ENCODE measurements around the gene ACVR1.
A peak's percentile ranks its signal among the peaks of the same experiment; 100 is the strongest.
"Not testable (repeated sequence)": the region's sequence is repeated elsewhere in the genome, so short reads cannot be mapped to it uniquely, and the experiment has no call there.

The ACVR1 gene

GRCh38 chr2:157830696-157831570 is 45.2 kb downstream of the ACVR1 start:
- peak; percentile 34 for DNase-seq (ENCODE audit: extremely low read depth, low read depth)
- no peak for TF ChIP-seq CTCF (IDR thresholded peaks at IDR 0.05; ENCODE audit: low read depth, low read length)

GRCh38 chr2:157830266-157830665 is 45.9 kb downstream of the ACVR1 start:
- no peak for DNase-seq (ENCODE audit: extremely low read depth, low read depth)

GRCh38 chr2:157827377-157827776 is 48.8 kb downstream of the ACVR1 start:
- DNase-seq (ENCODE audit: extremely low read depth, low read depth): no peak
- TF ChIP-seq CTCF (IDR thresholded peaks at IDR 0.05; ENCODE audit: low read depth, low read length): no peak

More at GRCh38 chr2:157830266-157830665, 45.9 kb downstream of the ACVR1 start:
- no peak for TF ChIP-seq CTCF (IDR thresholded peaks at IDR 0.05; ENCODE audit: low read depth, low read length)

- not testable (repeated sequence) for DNase-seq (ENCODE audit: extremely low read depth, low read depth)
Measured at GRCh38 chr2:157826644-157827043, 49.5 kb downstream of the ACVR1 start.

GRCh38 chr2:157825885-157826284 is 50.2 kb downstream of the ACVR1 start:
- TF ChIP-seq CTCF (IDR thresholded peaks at IDR 0.05; ENCODE audit: low read depth, low read length): no peak
- DNase-seq (ENCODE audit: extremely low read depth, low read depth): peak; percentile 52

GRCh38 chr2:157822993-157823392 is 53.1 kb downstream of the ACVR1 start:
- TF ChIP-seq CTCF (IDR thresholded peaks at IDR 0.05; ENCODE audit: low read depth, low read length): no peak
- no peak for DNase-seq (ENCODE audit: extremely low read depth, low read depth)

- TF ChIP-seq CTCF (IDR thresholded peaks at IDR 0.05; ENCODE audit: low read depth, low read length): no peak
Measured at GRCh38 chr2:157822533-157822932, 53.6 kb downstream of the ACVR1 start.

More at GRCh38 chr2:157822533-157822932, 53.6 kb downstream of the ACVR1 start:
- no peak for DNase-seq (ENCODE audit: extremely low read depth, low read depth)
